Stimulated activated CD4-positive, alpha-beta T cell treated with anti-CD3 and anti-CD28 coated beads, Interleukin-1b, Interleukin-23, amount 100 ng/mL, for 48 hours (primary cell): ENCODE measurements around the gene EGLN2.
"Not testable (repeated sequence)": the region's sequence is repeated elsewhere in the genome, so short reads cannot be mapped to it uniquely, and the experiment has no call there.

Experiments used
- DNase-seq: peaks from one replicate; pipeline ENCODE4 v3.0.0-alpha.2; 2020

Gene EGLN2

DNA sequence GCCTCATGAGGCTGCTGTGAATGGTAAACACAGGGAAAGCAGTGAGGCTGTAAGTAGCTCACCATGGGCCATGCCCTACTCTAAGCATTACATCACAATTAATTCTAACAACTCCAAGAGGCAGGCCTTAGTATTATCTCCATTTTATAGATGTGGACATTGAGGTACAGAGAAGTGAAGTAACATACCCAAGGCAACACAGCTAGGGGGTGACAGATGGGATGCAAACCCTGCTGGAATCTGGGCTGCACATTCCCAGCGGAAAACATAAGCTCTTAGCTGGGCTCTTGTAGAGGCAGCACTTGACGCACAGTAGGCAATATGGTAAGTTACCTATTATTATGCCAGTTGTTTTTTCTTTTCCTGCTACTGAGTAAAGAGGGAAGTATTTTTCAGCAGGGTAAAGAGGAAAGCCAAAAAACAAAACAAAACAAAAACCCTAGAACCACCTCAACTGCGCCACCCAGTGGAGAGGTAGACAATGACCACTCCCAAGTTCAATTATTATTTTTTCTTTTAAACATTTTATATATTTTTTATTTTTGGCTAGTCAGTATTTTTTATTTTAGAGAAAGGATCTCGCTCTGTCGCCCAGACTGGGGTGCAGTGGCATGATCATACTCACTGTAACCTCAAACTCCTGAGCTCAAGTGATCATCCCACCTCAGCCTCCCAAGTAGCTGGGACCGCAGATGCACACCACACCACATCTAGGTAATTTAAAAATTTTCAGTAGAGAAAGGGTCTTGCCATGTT is 20.7 kb downstream of the EGLN2 start:
- DNase-seq = not testable (repeated sequence)

DNA sequence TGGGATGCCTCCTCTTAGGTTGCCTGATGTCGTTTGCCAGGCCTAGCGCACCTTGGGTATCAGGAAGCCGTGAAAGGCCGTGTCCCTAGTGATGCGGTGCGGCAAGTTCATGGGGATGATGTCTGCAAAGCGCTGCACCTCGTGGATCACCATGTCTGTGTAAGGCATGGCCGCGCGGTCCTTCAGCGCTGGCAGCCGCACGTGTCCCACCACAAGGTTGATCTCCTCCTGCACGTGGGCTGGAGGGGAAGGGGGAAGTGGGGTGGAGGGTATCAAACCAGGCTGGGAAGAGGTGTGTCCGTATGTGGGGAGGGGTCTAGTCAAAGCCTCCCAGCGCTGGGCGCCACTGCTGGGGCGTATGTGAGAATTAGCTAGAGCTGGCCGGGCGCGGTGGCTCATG is 23.2 kb downstream of the EGLN2 start:
- no peak for DNase-seq

DNA sequence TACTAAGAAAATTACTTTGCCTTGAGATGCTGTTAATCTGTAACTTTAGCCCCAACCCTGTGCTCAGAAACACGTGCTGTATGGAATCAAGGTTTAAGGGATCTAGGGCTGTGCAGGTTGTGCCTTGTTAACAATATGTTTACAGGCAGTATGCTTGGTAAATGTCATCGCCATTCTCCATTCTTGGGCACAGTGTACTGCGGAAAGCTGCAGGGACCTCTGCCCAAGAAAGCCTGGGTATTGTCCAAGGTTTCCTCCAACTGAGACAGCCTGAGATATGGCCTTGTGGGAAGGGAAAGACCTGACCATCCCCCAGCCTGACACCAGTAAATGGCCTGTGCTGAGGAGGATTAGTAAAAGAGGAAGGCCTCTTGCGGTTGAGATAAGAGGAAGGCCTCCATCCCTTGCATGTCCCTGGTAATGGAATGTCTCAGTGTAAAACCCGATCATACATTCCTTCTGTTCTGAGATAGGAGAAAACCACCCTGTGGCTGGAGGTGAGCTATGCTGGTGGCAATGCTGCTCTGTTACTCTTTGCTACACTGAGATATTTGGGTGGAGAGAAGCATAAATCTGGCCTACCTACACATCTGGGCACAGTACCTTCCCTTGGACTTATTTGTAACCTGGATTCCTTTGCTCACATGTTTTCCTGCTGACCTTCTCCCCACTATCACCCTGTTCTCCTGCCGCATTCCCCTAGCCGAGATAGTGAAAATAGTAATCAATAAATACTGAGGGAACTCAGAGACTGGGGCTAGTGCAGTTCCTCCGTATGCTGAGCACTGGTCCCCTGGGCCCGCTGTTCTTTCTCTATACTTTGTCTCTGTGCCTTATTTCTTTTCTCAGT is 23.9 kb downstream of the EGLN2 start:
- not testable (repeated sequence) for DNase-seq

- DNase-seq = not testable (repeated sequence)
Measured at GRCh38 chr19:40824916-40825315, 25.9 kb downstream of the EGLN2 start.

DNA sequence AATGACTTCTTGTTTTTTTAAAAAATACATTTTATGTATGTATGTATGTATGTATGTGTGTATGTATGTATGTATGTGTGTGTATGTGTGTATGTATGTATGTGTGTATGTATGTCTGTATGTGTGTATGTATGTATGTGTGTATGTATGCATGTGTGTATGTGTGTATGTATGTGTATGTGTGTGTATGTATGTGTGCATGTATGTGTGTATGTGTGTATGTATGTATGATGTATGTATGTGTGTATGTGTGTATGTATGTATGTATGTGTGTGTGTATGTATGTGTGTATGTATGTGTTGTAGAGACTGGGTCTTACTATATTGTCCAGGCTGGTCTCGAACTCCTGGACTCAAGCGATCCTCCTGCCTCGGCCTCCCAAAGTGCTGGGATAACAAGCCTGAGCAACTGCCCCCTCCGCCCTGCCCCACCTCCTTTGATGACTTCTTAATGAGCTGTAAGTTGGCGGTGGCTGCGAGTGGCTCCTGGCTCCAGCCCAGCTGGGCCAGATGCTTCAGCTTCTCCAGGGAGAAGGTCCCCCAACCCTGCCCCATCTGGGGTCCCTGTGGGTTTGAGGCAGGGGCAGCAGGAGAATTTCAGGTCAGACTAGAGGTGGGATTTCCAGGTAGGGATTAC is 26.6 kb downstream of the EGLN2 start:
- DNase-seq = not testable (repeated sequence)

DNA sequence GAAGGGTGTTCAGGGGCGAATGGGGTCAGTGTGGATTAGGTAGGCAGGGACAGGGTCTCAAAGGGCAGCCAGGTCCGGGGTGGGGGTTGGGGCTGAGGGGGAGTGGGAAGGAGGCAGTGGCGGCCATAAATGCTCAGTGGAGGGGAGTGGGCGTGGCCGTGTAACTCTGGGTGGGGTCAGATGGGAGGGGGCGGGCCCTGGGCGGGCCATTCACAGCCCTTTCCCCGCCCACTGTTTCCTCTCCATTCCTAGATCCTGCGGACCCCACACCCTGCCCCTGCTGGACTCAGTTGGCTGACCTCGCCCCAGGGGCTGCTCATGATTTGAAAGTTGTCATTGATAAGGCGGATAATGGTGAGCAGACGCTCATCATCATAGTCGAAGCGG is 27.3 kb downstream of the EGLN2 start:
- not testable (repeated sequence) for DNase-seq

DNA sequence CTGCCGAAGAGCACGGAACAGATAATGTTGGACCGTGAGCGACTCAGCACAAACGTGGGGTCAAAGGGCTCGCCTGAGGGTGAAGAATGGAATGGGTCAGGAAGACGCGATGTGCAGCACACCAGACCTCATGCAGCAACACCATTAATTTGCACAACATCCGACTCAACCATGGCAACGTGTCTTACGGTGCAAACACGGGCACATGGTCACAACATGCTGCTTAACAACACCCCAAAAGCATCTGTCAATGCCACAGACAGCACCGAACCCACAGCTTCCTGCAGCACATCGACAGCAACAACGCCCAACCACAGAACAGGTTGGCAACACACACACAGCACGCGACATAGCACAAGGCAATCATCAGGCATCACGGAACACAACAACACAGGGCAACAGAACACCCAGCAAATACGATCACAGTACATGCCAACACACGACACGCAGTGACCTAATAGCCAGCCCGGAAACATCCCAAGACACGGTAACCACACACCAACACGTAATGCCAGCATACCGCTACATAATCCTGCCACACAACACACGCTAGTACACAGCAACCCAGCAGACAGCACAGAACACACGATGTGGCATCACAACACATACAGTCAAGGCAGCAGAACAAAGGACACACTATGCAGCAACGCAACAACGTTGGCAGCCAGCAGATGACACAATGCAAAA is 27.9 kb downstream of the EGLN2 start:
- DNase-seq = not testable (repeated sequence)

- no peak for DNase-seq
Measured at GRCh38 chr19:40827386-40828247, 28.6 kb downstream of the EGLN2 start.

DNA sequence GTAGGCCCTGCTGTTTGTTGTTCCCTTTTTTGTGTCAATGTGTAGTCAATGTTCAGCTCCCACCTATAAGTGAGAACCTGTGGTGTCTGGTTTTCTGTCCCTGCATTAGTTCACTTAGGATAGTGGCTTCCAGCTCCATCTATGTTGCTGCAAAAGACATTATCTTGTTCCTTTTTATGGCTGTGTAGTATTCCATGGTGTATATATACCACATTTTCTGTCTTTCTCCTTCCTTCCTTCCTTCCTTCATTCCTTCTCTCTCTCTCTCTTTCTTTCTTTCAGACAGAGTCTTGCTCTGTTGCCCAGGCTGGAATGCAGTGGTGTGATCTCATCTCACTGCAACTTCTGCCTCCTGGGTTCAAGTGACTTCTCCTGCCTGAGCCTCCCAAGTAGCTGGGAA is 30.2 kb downstream of the EGLN2 start:
- no peak for DNase-seq

DNA sequence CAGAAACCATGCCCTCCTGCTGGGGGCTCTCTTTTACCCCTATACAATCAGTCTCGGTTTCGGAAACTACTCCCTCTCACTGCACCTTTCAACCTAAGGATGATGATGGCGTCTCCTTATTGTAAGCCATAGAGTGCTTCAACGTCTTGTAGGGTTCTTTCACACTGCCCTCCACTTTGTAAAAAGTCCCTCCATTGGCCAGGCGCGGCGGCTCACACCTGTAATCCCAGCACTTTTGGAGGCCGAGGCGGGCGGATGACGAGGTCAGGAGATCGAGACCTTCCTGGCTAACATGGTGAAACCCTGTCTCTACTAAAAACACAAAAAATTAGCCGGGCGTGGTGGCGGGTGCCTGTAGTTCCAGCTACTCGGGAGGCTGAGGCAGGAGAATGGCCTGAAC is 31.8 kb downstream of the EGLN2 start:
- not testable (repeated sequence) for DNase-seq

- DNase-seq = no peak
Measured at GRCh38 chr19:40831502-40832430, 32.8 kb downstream of the EGLN2 start.

DNA sequence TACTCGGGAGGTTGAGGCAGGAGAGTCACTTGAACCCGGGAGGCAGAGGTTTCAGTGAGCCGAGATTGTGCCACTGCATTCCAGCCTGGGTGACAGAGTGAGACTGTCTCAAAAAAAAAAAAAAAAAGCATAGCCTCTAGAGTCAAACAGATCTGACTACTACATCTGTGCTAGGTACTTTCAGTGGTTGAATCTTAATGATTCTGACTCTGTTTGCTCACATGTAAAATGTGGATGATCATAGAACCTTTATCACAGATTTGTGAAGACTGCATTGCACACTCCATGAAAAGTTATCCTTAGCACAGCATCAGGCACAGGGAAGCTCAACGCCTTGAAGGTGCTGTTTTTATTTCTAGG is 33.4 kb downstream of the EGLN2 start:
- DNase-seq = not testable (repeated sequence)

DNA sequence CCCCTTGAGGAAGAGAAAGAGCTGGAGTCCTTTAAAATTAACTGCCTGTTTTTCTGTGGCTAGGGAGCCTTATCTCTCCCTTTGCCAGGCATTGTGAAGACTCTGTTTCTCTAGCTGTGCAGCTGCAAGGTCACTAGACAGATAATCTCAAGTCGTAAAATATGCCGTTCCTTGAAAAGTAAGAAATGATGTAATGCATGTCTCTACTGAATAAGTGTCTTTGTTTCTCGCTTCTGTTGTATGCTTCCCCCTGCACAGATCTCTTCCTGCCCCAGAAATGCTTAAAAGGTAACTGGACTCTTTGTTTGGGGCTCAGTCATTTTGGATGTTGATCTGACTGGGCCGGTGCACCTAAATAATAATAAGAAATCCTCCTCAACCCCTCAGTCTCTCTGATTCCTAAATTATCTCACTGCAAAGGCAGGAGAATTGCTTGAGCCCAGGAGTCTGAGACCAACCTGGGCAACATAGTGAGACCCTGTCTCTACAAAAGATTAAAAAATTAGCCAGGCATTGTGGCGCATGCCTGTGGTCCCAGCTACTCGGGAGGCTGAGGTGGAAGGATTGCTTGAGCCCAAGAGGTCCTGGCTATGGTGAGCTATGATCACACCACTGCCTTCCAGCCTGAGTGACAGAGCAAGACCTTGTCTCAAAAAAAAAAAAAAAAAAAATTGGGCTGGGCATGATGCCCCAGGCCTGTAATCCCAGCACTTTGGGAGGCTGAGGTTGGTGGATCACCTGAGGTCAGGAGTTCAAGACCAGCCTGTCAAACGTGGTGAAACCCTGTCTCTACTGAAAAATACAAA is 34.9 kb downstream of the EGLN2 start:
- DNase-seq = not testable (repeated sequence)

DNA sequence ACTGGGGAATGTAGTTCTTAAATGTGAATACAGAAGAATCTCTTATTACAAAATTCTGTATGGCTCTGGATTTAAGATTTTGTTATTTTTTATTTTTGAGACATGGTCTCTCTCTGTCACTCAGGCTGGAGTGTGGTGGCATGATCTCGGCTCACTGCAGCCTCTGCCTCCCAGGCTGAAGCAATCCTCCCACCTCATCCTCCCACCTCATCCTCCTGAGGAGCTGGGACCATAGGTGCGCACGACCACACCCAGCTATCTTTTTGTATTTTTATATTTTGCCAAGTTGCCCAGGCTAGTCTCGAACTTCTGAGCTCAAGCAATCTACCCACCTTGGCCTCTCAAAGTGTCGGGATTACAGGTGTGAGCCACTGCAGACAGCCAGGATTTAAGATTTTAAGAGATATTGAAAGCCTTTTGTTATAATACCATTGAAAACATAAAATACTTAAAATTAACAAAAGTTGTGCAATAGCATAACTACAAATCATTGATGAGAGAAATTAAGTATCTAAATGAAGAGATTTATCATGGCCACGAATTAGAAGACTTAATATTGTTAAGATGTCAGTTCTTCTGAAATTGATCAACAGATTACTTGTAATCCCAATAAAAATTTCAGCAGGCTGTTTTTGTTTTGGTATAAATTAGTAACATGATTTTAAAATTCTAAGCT is 37.9 kb downstream of the EGLN2 start:
- DNase-seq = no peak

- DNase-seq = not testable (repeated sequence)
Measured at GRCh38 chr19:40838477-40838876, 39.5 kb downstream of the EGLN2 start.

- DNase-seq = not testable (repeated sequence)
Measured at GRCh38 chr19:40842012-40842411, 43.0 kb downstream of the EGLN2 start.

DNA sequence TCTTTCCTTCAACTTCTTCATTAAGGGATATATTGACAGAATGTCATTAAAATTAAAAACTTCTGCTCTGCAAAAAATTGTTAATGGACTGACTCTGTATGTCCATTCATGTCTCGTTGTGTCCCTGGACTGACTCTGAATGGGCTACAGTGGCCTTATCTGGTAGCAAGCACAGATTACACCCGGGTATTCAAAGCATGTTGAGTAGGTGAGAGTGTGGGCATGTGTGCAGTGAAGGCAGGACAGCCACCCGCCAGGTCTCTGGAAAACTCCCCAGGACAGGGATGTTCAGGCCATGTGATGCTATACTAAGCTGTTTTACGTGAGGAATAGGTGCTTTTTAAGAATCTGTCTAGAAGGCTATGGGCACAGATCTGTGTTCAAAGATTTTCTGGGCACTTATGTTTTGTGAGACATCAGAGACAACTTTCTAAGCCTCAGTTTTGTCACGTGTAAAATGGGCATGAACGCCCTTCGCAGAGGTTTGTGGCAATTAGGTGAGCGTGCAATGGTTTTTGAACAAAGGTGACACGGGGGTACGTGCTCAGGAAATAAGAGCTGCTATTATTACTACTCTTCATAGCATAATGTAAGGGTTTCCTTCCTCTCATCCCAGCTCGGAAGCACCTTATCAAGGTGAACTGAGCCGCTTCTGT is 44.1 kb downstream of the EGLN2 start:
- not testable (repeated sequence) for DNase-seq

DNA sequence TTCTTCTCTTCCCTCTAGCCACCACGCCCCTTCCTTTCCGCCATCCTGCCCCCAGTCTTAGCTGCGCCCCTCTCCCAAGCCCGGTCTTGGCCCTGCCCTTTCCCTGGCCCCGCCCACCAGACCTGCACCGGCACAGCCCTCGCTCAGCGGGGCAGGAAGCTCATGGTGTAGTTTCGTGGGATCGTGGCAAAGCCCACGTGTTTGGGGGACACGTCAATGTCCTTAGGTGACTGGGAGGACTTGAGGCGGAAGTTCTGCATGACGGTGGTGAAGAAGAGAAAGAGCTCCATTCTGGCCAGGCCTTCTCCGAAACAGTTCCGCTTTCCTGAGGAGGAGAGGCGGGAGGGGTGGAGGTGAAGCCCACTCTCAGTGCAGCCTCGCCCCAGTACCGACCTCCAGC is 44.7 kb downstream of the EGLN2 start:
- DNase-seq = peak; percentile 74

DNA sequence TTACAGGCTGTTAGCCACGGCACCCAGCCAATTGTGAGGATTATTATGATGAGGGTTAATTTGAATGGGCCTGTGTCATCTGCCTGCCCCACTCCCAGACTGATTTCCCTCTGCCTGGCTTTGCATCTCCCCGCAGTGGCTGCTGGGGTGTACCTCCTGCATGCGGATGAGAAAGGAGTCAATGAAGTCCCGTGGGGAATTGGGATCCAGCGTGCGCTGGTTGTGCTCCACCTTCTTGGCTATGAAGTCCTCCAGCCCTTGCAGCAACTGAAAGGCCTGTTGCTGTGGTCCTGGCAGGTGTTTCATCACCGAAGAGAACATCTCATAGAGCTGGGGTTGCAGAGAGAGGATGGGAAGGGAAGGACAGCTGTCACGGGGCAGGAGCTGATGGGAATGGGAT is 47.7 kb downstream of the EGLN2 start:
- not testable (repeated sequence) for DNase-seq
